HFFc6 (cell line): Measurements from ENCODE around the gene ORC6. TPM values are rescaled to one million over a fixed set of nuclear protein-coding genes. Genes with fewer than 3 reads are reported as not detected.

ENCODE experiments used
- DNase-seq: peaks from one replicate; pipeline ENCODE4 v3.0.0-alpha.2; 2018
- H3K27ac Mint-ChIP-seq: 2 replicates; pipeline ENCODE4 v1.8.0; 2020; ENCODE audit warnings: mild to moderate bottlenecking, mixed read lengths
- H3K27me3 Mint-ChIP-seq: 2 replicates; pipeline ENCODE4 v1.8.0; 2021; ENCODE audit warnings: mild to moderate bottlenecking, moderate library complexity, mixed read lengths; ENCODE audit not compliant: insufficient read depth
- H3K36me3 Mint-ChIP-seq: 2 replicates; pipeline ENCODE4 v1.8.0; 2021; ENCODE audit warnings: low read depth, mixed read lengths
- H3K4me1 Mint-ChIP-seq: 2 replicates; pipeline ENCODE4 v1.8.0; 2020; ENCODE audit warnings: low read depth, mixed read lengths
- H3K4me3 Mint-ChIP-seq: 2 replicates; pipeline ENCODE4 v1.8.0; 2020; ENCODE audit warnings: mild to moderate bottlenecking, moderate library complexity, mixed read lengths
- H3K9me3 Mint-ChIP-seq: 2 replicates; pipeline ENCODE4 v1.8.0; 2020; ENCODE audit warnings: mild to moderate bottlenecking, mixed read lengths
- long read RNA-seq: library from polyadenylated mRNA; unstranded; transcript quantifications from one replicate; pipeline ENCODE4 v2.0.0, GENCODE V29; 2019
- total RNA-seq, 6 experiments: library from RNA; stranded (reverse); fragmentation: NEBNext Ultra II Directional; extraction: Animal tissue kit (Norgen Biotek cat#: 25700); gene quantifications; 2 replicates in 1 of 6; 3 replicates in 5 of 6; pipeline ENCODE4 v1.2.3, GENCODE V29; 2021
- TF ChIP-seq, protein P1 (sequence below): fragments of 200-600 bp; sonication (generic); IDR thresholded peaks from 2 replicates; pipeline ENCODE4 v1.5.0; 2021; ENCODE audit warnings: antibody characterized with exemption, mild to moderate bottlenecking

The ORC6 gene, protein sequence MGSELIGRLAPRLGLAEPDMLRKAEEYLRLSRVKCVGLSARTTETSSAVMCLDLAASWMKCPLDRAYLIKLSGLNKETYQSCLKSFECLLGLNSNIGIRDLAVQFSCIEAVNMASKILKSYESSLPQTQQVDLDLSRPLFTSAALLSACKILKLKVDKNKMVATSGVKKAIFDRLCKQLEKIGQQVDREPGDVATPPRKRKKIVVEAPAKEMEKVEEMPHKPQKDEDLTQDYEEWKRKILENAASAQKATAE
- 10 to 100 TPM; 10.1 to 22.7 (median 14.8) TPM for total RNA-seq
- long read RNA-seq, transcript ORC6-201 (7 exons, 1,628 nt) = major isoform, 7 of 8 reads
- long read RNA-seq, partial matches to known transcripts = 0 of 8 reads
- long read RNA-seq, other reads (novel, unspliced or antisense) = 1 of 8 reads

DNA sequence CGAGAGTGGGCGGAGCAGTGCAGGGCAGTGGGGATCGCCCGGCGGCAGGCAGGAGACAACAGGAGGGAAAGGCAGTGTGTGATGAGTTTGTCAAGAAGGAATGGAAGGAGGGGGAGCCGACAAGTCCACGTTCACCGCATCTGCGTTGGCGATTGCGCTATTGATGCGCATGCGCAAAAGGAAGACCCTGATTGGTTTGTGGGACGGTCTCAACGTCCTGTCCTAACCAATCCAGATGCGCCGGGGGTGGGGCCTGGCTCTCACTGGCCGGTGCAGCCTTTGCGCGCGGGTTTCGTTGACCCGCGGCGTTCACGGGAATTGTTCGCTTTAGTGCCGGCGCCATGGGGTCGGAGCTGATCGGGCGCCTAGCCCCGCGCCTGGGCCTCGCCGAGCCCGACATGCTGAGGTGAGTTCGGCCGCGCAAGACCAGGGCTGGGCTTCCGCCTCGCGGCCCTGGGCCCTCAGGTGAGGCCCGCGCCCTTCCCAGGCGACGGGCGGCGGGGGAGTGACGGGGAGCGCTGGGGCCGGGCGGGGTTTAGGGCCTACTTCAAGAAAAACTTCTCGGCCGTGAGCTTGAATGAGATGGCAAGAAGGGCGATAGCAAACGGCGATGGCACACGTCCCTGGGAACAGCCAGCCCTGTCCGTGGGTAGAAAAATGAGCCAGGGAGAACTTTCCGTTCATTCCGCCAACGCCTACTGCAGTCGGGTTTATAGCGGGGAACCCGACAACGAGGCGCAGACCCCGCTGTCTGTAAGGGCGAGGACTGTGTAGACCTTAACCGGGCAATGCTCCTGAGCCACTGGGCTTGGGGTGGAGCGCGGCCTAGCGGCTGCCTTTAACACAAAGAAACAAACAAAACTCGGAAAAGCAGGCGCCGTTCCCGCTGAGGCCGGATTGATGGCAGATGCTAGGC, at the start of gene ORC6:
Gene ORC6 (plus strand): TSS at position 295 of the 916 bp plus-strand sequence. CDS start 47 bp downstream, at position 342.
- peaks cover 35% of the 10 kb centered on the region for H3K4me1 Mint-ChIP-seq
- H3K9me3 Mint-ChIP-seq = no peaks in the 10 kb centered on the region
- H3K4me3 Mint-ChIP-seq = no peak within 1 kb of the TSS
- peak; percentile 96 for DNase-seq
- H3K27me3 Mint-ChIP-seq = no peaks in the 10 kb centered on the region
- H3K27ac Mint-ChIP-seq = no peak within 1 kb of the TSS
- TF ChIP-seq, protein P1, sequence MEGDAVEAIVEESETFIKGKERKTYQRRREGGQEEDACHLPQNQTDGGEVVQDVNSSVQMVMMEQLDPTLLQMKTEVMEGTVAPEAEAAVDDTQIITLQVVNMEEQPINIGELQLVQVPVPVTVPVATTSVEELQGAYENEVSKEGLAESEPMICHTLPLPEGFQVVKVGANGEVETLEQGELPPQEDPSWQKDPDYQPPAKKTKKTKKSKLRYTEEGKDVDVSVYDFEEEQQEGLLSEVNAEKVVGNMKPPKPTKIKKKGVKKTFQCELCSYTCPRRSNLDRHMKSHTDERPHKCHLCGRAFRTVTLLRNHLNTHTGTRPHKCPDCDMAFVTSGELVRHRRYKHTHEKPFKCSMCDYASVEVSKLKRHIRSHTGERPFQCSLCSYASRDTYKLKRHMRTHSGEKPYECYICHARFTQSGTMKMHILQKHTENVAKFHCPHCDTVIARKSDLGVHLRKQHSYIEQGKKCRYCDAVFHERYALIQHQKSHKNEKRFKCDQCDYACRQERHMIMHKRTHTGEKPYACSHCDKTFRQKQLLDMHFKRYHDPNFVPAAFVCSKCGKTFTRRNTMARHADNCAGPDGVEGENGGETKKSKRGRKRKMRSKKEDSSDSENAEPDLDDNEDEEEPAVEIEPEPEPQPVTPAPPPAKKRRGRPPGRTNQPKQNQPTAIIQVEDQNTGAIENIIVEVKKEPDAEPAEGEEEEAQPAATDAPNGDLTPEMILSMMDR = peak; percentile 79
- H3K36me3 Mint-ChIP-seq = peaks cover under 1% of the 10 kb centered on the region; the same call in 1 of the 2 replicates

DNA sequence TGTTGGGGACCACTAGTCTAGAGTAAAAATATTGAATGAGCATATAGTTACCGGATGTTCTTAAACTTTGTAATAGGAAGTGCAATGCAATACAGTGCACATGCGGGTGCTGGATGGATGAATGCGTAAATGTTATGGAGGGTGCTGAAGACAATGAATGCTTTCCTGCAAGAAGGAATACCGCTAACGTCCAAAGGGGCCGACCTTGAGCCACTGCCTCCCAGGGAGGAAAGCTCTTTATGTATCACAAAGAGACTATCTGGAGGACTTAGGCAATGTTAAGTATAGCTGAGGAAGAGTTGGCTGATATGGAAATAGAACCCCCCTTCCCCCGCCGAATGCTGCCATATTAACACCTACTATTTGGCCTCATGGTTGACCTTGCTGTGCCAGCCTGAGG, 40.8 kb upstream of the ORC6 start:
- 0 out of 2 replicates have a peak, but pooled peaks cover 5% of the 10 kb centered on the region for H3K4me1 Mint-ChIP-seq
- no peak overlapping the region for H3K4me3 Mint-ChIP-seq
- TF ChIP-seq, protein P1 = peak; percentile 27; the same call in 1 of the 2 replicates
- peaks cover 2% of the 10 kb centered on the region for H3K27me3 Mint-ChIP-seq
- H3K9me3 Mint-ChIP-seq = peaks cover 14% of the 10 kb centered on the region
- no peak overlapping the region for H3K27ac Mint-ChIP-seq
- peaks cover 11% of the 10 kb centered on the region for H3K36me3 Mint-ChIP-seq
- DNase-seq = no peak

DNA sequence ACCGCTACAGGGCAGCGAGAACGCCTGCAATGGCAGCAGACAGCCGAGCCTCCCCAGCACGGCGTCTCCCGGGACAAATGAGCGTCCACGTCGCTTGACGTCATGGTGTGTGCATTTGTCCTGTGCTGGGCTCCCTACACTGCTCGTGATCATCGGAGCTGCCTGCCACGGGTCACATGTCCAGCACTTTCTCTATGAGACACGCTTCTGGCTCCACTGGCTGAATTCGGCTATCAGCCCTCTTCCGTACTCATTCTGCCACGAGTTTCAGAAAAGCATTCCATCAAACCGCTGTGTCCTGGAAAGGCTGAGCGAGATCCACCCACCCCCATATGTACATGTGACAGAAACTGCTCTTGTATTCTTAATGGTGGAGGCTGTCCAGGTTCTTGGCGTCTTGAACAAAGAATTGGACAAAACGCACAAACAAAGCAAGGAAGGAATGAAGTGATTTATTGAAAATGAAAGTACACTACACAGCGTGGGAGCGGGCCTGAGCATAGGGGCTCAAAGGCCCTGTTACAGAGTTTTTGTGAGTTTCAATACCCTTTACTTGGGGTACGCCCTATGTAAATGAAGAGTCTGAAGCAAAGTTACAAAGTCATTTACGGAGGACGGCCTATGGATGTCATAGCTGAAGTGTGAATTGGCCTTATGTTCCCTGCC, 39.7 kb upstream of the ORC6 start:
- peaks cover 4% of the 10 kb centered on the region; the same call in 1 of the 2 replicates for H3K9me3 Mint-ChIP-seq
- 0 out of 2 replicates have a peak, but pooled peaks cover 5% of the 10 kb centered on the region for H3K4me1 Mint-ChIP-seq
- H3K27ac Mint-ChIP-seq = no peak overlapping the region
- H3K4me3 Mint-ChIP-seq = no peak overlapping the region
- TF ChIP-seq, protein P1 = no peak
- 0 out of 2 replicates have a peak, but pooled peaks cover under 1% of the 10 kb centered on the region for H3K36me3 Mint-ChIP-seq
- peaks cover 2% of the 10 kb centered on the region for H3K27me3 Mint-ChIP-seq
- no peak for DNase-seq

DNA sequence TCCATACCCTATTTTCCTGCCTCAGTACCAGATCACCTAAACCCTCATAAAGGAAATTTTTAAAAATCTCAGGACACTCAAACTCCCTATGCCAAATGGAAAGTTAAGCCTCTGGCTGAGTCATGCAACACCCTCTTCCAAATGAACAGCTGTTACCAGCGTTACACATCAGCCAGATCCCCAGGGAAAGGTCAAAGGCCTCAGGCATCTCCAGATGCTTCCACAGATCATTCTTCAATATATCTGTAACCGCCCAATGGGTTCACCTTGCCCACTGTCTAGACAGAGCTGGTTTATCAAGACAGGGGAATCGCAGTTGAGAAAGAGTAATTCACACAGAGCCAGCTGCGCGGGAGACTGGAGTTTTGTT, 39.2 kb upstream of the ORC6 start:
- Mint-ChIP-seq H3K36me3 (no peaks in the 10 kb centered on the region), H3K4me3 (no peak overlapping the region), H3K4me1 (0 out of 2 replicates have a peak, but pooled peaks cover 5% of the 10 kb centered on the region), H3K9me3 (no peaks in the 10 kb centered on the region), H3K27me3 (peaks cover 2% of the 10 kb centered on the region), H3K27ac (no peak overlapping the region)
- TF ChIP-seq, protein P1 = no peak
- no peak for DNase-seq

DNA sequence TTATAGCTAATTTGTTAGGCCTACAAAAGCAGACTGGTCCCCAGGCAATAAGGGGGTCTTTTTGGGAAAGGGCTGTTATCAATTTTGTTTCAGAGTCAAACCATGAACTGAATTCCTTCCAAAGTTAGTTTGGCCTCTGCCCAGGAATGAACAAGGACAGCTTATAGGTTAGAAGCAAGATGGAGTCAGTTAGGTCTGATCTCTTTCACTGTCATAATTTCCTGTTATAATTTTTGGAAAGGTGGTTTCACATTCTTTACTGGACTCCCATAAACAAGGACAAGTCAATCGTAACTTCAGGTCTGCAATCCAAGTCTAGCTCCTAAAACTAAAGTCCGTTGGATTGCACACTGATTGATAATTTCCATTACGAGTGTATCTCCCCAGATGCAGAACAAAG, 38.2 kb upstream of the ORC6 start:
- Mint-ChIP-seq H3K4me1 (0 out of 2 replicates have a peak, but pooled peaks cover 5% of the 10 kb centered on the region), H3K27me3 (peaks cover 2% of the 10 kb centered on the region), H3K36me3 (0 out of 2 replicates have a peak, but pooled peaks cover 7% of the 10 kb centered on the region), H3K4me3 (no peak overlapping the region), H3K9me3 (no peaks in the 10 kb centered on the region), H3K27ac (no peak overlapping the region)
- DNase-seq = no peak
- TF ChIP-seq, protein P1 = no peak
